Left renal cortex interstitium (tissue), 4 donors: ENCODE data around the gene P4HTM. TPM values are rescaled to one million over a fixed set of nuclear protein-coding genes. Genes with fewer than 3 reads are reported as not detected.
"Not testable (repeated sequence)": the region's sequence is repeated elsewhere in the genome, so short reads cannot be mapped to it uniquely, and the experiment has no call there.

Source experiments
- DNase-seq, 4 donors: peaks; one replicate each; pipeline ENCODE4 v3.0.0-alpha.2; 2013; ENCODE audit warnings: low read depth in 4 of 4, low spot score in 2 of 4, missing footprints in 1 of 4
- polyA plus RNA-seq, 4 donors: library from polyadenylated mRNA; unstranded; fragments of 120-200 nt; gene quantifications; one replicate each; pipeline ENCODE4 v1.2.1, GENCODE V29; 2013; ENCODE audit not compliant: insufficient read length in 4 of 4

P4HTM gene
- polyA plus RNA-seq, 4 donors: 44.9 to 55.0 (median 50.2) TPM

GRCh38 chr3:49007771-49008528 is 17.9 kb downstream of the P4HTM start:
- DNase-seq: peak in 1 of 4 donors; percentile 72

GRCh38 chr3:49008627-49009026 is 18.6 kb downstream of the P4HTM start:
- not testable (repeated sequence) for DNase-seq

- no peak for DNase-seq
Measured at GRCh38 chr3:49009396-49009795, 19.4 kb downstream of the P4HTM start.

- DNase-seq: no peak
Measured at GRCh38 chr3:49012441-49013017, 22.5 kb downstream of the P4HTM start.

- DNase-seq: no peak
Measured at GRCh38 chr3:49013113-49013737, 23.2 kb downstream of the P4HTM start.

GRCh38 chr3:49013738-49014660 is 24.0 kb downstream of the P4HTM start:
- DNase-seq: no peak

- DNase-seq: no peak
Measured at GRCh38 chr3:49015072-49015471, 25.0 kb downstream of the P4HTM start.

- DNase-seq: no peak
Measured at GRCh38 chr3:49015765-49016164, 25.7 kb downstream of the P4HTM start.

GRCh38 chr3:49016414-49017228 is 26.6 kb downstream of the P4HTM start:
- DNase-seq: no peak

GRCh38 chr3:49017229-49017970 is 27.4 kb downstream of the P4HTM start:
- DNase-seq: no peak

- peak in 1 of 4 donors; percentile 71 for DNase-seq
Measured at GRCh38 chr3:49017971-49018706, 28.1 kb downstream of the P4HTM start, which contains the start of gene DALRD3. Gene DALRD3 (minus strand): TSS chr3:49018580. CDS start chr3:49018564, 16 bp downstream.

- no peak for DNase-seq
Measured at GRCh38 chr3:49018707-49019006, 28.6 kb downstream of the P4HTM start.

- DNase-seq: no peak
Measured at GRCh38 chr3:49019941-49020329, 29.9 kb downstream of the P4HTM start.

- no peak for DNase-seq
Measured at GRCh38 chr3:49020330-49021212, 30.5 kb downstream of the P4HTM start.

- peak; percentile 91 to 97 (median 96) for DNase-seq
Measured at GRCh38 chr3:49021213-49021812, 31.3 kb downstream of the P4HTM start.

- DNase-seq: peak; percentile 81 to 86 (median 85)
Measured at GRCh38 chr3:49021813-49022687, 32.0 kb downstream of the P4HTM start, which contains the start of gene NDUFAF3. Gene NDUFAF3 (plus strand): TSS chr3:49022121. CDS start chr3:49022145, 24 bp downstream.
